ENCODE data around the gene NCAPD2.
A peak's percentile ranks its signal among the peaks of the same experiment; 100 is the strongest.
"Not testable (repeated sequence)": the region's sequence is repeated elsewhere in the genome, so short reads cannot be mapped to it uniquely, and the experiment has no call there.

Gene NCAPD2

DNA sequence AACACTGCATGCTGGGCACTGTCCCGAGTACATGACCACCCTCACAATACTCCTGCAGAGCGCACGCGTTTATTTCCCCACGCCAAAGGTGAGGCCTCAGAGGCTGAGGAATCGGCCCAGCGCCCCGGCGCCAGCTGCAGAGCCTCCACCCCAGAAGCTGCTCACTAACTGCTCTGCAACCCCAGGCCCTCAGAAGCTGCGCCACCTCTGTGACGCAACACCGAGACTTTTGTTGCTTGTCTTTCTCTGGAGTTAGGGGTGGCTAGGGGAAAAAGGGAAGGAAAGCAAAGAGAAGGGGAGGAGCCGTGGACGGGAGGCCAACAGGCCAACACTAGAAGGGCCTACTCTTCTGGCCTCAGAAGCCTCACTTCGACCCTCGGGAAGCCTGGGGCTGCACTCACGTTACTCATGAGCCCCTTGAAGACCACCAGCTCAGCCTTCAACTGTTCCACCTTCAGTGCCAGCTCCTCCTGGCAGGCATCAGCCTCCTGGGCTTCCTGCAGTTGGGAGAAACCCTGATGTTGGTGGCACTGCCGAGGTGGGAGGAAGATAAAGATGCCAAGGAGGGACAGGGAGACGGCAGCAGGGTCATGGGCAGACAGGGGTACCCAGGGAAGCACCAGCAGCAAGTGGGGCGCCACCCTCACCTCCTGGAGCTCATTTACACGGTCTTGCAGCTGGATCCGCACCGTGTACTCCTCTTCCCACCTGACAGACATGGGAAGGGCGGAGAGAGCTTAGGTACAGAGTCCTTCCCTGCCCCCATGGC, 56.6 kb downstream of the NCAPD2 start:
- peak; percentile 86 to 91 (median 88) for DNase-seq

- peak; percentile 17 to 76 (median 46) for DNase-seq
Measured at GRCh38 chr12:6551063-6551461, 57.2 kb downstream of the NCAPD2 start.

DNA sequence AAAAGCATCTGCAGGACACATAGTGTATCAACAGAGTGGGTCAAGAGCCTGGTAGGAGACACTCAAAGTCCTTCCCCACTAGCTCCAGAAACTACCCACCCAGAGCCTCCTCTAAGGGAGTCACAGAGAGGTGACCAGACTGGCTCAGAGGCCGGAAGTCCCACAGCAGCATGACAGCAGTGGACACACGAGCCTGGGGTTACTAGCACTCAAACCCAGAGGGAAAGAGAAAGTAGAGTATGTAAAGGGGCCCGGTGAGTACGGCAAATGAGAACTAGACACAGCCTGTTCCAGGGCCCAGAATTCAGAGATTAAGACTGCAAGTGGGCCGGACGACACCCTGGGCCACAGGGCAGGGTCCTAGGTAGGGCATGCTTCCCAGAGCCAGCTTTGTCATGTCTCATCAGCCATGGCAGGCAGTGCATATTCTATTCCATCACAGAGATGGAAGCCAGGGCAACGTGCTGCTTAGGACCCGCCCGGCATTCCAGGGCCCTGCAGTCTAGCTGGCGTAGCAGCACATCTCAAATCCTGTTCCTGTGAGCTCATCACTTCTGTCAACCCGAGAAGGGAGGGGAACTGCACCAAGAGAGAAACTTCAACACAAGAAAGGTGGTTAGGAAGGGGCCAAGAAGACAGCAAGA, 57.7 kb downstream of the NCAPD2 start:
- DNase-seq = peak in 2 of 4 experiments; percentile 16 to 22

DNA sequence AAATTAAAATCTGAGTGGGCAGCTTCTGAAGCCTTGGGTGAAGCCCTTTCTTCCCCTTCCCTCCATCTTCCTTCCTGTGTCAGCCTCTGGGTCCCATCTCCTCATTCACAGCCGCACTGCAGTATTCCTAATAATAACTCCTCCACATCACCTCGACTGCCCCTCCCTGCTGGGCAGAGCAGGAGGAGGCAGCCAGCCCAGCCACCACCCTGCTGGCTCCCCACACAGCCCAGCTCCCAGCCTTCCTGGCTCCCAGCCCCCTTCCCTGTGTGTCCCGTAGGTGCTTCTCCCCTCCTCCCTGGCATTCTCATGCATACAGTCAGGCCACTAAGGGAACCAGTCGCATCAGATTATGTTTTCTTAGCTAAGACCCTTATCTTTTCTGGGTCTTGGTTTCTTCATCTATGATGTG, 58.2 kb downstream of the NCAPD2 start:
- no peak for DNase-seq

- peak in 2 of 4 experiments; percentile 17 to 22 for DNase-seq
Measured at GRCh38 chr12:6553051-6553868, 59.4 kb downstream of the NCAPD2 start.

DNA sequence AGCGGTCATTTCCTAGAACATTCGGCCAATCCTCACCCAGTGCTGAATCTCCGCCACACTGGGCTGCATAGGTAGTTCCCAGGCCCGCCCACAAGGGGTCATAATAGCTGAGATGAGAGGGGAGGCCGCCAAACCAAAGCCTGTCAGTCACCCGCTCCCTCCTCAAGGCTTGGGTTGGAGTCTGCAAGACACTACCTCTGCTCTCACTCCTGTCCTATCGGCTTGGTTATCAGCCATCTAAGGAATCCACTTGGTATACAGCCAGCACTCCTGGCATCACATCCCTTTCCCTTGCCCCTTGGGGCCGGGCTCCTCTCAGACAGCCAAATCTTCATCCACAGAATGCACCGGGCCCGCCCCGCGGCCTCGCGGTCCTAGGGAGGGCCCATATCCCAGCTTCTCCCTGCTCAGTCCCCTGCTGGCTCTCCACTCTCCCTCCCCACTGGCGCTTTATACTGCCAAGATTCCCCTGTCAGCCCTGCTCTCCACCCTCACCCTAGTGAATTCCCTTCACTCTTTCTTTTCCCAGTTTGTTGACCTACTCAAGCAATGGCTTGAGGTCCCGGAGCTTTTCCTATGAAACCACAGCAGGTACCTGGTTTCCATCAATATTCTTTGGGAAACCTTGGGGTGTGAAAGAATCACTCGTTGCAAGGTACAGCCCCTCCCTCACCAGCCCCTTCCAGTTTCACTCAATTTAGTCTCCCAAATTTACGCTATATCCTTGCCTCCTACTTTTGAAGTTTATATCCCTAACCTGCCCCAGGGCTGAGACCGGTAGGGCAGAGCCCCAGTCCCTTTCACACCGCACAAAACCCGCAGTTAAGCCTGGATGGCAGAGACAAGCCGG, 60.5 kb downstream of the NCAPD2 start:
- peak; percentile 81 to 89 (median 86) for DNase-seq

DNA sequence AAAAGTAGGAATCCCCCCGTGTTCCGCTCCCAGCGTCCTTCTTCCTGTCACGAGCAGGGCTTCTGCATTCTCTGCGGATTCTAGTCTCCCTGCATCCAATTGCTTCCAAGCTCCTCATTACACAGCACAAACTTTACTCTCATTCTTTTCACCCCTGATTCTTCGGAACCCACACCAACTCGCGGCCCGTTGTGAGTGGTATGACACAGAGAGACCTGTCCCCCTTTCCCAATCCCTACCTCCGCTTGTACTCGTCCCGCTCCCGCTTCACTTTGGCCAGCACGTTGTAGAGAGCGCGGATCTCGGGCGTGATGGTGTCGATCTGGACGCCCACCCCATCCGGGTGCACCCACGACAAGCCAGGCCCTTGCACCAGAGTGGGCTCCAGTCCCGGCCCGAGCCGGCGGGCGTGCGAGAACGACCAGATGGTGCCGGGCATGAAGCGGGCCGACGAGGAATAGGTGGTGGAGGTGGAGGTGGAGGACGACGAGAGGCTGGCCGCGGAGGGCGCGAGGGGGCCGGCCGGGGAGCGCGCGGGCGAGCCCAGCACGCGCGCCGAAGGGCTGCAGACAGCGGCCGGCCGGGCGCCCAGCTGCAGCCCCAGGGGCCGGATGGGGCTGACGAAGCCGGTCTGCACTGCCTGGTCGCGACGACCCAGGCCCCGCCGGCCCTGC, 61.3 kb downstream of the NCAPD2 start:
- peak; percentile 56 to 78 (median 74) for DNase-seq

GRCh38 chr12:6556496-6556817, 62.6 kb downstream of the NCAPD2 start:
- DNase-seq = not testable (repeated sequence)

DNA sequence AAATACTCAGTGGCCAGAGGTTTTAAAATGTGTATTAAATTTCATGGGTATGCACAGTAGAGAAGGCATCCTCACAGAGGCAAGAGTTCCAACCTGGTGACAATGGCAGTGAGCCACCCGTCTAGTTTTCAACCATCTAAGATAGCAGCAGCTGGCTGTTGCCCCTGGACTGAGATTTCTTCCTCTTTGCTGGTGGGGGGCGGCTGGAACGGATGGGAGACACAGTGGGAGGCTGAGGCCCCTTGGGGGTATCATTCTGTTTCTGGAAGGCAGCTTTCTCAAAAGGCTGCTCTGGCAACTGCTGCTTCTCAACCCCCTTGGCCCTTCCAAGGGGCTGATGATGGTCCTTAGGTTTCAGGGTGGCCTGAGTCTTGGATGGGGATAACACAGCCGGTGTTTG, 63.0 kb downstream of the NCAPD2 start:
- no peak for DNase-seq

DNA sequence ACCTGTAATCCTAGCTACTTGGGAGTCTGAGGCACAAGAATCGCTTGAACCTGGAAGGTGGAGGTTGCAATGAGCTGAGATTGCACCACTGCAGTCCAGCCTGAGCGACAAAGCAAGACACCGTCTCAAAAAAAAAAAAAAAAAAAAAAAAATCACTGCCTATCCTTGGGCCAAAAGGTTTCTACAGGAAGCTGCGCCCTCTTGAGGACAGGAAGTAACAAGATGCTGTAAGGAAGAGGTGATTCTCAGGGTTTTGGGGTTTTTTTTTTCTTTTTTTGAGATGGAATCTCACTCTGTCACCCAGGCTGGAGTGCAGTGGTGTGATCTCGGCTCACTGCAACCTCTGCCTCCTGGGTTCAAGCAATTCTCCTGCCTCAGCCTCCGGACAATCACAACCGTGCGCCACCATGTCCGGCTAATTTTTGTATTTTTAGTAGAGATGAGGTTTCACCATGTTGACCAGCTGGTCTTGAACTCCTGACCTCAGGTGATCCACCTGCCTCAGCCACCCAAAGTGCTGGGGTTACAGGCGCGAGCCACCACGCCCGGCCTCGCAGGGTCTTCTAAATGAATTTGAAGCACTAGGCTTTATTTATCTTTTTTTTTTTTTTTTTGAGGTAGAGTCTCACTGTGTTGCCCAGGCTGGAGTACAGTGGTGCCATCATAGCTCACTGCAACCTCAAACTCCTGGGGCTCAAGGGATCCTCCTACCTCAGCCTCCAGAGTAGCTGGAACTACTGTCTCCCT, 64.3 kb downstream of the NCAPD2 start:
- peak; percentile 44 to 83 (median 76) for DNase-seq

GRCh38 chr12:6559500-6559899, 65.6 kb downstream of the NCAPD2 start:
- DNase-seq = no peak

GRCh38 chr12:6560501-6561205, 66.8 kb downstream of the NCAPD2 start:
- no peak for DNase-seq

- no peak for DNase-seq
Measured at GRCh38 chr12:6562881-6563280, 69.0 kb downstream of the NCAPD2 start.

DNA sequence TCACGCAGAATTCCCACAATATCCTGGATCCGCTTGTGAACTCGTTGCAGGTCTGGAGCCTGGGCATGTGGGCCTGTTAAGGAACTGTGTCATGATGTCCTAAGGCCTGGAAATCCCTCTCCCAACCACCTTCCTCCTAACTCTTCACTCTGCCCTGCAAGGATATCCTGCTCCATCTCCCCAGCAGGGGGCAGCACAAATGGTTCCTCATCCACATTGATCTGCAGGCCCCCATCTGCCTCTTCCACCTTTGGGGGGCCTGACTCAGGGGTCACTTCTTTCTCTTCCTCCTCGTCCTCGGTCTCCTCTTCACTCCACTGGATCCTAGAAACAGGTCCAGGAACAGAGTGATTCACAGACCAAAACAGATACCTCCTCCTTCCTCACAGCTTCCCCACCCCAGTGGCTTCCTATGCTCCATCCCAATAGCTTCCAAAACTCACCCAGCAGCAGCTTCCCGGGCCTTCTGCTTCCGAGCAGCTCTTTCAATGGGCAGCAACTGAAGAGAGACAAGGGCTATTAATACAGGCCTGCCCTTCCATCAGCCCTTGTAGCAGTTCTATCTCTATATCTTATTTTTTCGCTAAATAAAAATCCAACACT, 69.6 kb downstream of the NCAPD2 start:
- peak; percentile 72 to 85 (median 78) for DNase-seq

DNA sequence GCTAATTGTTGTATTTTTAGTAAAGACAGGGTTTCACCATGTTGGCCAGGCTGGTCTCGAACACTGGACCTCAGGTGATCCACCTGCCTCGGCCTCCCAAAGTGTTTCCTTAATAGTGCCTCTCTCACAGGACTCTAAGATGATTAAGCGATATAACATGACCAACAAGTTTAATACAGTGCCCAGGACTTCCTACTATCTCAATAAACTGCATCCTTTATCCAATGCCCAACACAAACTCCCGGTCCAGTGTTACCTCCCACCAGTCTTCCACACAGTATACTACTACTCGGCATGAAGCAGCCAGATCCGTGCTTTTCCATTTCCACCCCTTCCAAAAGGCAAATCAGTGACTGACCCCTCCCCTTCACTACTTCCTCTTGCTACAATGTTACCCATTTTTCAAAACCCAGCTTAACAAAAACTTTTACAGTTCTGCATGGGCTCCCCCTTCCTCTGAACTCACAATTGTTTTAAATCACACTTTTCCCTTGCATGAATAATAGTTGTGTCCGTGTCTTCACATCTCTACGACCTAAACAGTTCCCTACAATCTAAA, 73.3 kb downstream of the NCAPD2 start:
- peak; percentile 28 to 55 (median 51) for DNase-seq

GRCh38 chr12:6569312-6569711, 75.4 kb downstream of the NCAPD2 start:
- DNase-seq = no peak

- DNase-seq = no peak
Measured at GRCh38 chr12:6569786-6570185, 75.9 kb downstream of the NCAPD2 start.

DNA sequence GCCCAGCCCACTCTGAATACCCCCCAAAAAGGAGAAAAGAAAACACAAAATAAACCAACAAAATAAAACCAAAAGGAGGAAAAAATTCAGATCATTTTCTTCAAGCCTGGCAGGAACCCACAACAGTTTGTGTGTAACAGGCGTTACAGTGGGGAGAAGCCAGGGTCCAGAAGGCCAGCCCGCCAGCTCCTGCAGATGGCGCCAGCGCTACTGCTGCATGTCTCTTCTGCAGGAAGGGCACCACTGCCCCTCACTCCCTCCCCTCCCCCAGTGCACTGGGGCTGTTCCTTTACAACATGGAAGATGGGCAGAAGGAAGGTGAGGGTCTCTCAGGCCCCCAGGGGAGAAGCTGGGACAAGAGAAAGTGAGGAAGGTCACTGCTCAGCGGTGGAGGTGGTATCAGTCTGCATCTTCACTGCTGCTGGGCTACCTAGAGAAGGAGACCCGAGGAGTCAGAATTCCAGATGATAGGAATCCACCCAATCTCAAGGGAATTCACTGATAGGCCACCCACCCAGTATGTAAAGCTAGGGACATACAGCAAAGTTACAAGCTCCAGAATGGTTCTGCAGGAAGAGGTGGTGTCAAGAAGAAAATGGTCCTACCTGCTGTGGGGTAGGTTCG, 76.5 kb downstream of the NCAPD2 start:
- peak; percentile 47 to 69 (median 52) for DNase-seq

- no peak for DNase-seq
Measured at GRCh38 chr12:6573001-6573400, 79.1 kb downstream of the NCAPD2 start.

Data from suppressor macrophage (primary cell).